ENCODE results near the gene NDST4. TPM values are rescaled to one million over a fixed set of nuclear protein-coding genes. Genes with fewer than 3 reads are reported as not detected.
"Not testable (repeated sequence)": the region's sequence is repeated elsewhere in the genome, so short reads cannot be mapped to it uniquely, and the experiment has no call there.

Gene NDST4
- total RNA-seq, 1 donor from 2014 or later: 1.3 TPM

DNA sequence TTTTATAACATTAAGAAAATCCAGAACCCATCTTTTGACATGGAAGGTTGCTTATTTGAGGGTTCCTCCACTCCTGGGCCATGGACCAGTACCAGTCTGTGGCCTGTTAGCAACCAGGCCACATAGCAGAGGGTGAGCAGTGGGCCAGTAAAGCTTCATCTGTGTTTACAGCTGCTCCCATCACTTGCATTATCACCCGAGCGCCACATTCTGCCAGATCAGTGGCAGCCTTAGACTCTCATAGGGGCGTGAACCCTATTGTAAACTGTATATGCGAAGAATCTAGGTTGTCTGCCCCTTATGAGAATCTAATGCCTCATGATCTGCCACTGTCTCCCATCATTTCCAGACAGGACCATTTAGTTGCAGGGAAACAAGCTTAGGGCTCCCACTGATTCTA is 58.6 kb downstream of the NDST4 start:
- no peak for DNase-seq

DNA sequence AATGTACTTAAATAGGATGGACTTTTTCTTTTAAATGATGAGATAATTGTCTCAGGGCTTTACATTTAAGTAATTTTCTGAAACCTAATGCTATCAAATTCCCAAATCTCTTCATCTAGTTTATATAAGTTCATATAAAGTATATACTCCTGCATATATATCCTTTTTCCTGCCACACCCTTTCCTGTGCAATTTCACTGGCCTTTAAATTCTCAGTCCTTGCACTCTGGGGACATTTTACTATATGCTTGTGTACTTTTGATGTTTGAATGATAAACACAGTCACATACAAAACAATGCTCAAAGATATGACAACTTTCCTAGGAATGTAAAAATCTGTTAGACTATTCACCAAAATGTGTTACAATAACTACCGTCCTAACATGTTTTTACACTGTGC is 60.1 kb downstream of the NDST4 start:
- no peak for DNase-seq

DNA sequence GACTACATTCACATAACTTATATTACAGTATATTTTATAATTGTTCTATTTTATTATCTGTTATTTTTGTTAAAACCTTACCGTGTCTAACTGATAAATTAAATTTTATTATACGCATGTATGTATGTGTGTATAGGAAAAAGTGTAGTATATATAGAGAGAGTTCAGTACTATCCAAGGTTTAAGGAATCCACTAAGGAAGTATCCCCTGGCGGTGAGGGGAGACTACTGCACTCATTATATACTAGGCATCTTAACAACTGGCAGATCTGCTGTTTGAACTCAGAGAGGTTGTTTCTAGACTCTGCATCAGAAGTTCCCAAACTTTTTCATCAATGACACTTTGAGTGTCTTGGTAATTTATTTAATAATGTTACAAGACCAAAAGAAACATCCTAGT is 70.9 kb downstream of the NDST4 start:
- no peak for DNase-seq

DNA sequence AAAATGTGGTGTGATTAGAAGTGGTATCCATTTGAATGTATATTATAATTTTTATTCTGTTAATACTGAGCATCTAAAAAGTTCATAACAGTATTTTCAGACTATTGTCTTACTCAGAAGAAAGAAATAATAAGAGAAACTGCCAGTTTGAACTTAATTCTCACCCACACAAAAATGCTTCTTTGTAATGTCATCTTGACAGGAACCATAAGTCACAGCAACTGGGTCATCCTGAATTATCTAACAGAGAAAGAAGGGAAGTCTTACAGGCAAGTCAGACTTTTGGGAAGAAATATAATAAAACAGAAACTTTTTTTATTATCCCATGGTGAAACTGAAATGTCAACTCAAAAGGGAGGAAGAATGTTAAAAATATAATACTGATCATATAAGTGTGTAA is 83.1 kb downstream of the NDST4 start:
- no peak for DNase-seq

DNA sequence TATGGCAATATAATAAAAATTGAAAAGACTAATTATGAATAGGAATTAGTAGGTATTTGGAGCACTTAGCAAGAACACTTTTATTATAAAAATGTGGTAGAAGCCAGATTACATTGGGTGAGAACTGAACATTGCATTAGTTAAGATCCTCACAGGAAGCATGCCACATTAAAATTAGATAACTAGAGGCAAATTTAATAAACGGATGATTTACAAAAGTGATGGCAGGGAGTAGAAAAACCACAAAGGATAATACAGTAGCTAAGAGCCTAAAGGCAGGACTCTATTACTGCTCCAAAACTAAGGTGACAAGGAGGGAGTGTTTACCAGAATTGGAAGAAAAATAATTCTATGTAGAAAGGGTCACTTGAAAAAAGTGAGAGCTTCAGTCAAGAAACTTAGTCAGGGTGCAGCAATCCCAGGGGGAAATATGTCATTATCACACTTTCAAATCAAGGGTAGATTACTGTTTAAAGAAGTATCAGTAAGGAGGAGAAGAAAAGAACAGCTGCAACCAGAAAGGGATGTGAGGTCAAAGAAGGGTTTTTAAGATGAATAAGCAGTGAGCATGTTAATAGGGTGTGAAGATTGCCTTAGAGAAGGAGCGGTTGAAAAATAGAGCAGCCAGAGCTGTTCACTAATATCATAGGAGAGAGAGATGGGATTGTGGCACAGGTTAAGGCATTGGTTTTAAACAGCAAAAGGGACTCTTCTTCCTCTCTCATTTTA is 84.6 kb downstream of the NDST4 start:
- no peak for DNase-seq

DNA sequence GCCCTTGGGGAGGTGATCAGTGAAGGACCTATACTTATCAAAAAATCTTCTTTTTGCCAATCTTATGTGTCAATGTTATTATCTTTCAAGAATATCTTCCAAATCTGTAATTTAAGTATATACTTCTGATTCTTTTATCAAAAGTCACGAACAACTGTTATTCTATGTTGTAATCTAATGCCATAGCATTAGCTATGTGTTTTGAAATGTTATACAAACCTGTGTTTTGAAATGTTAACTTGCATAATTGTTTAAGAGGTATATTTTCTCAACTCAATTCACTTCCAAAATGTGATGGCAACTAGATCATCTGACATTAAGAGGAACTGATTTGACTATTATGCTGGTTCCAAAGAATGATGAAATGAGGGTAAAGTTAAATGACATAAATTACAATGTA is 113.5 kb downstream of the NDST4 start:
- DNase-seq: no peak

DNA sequence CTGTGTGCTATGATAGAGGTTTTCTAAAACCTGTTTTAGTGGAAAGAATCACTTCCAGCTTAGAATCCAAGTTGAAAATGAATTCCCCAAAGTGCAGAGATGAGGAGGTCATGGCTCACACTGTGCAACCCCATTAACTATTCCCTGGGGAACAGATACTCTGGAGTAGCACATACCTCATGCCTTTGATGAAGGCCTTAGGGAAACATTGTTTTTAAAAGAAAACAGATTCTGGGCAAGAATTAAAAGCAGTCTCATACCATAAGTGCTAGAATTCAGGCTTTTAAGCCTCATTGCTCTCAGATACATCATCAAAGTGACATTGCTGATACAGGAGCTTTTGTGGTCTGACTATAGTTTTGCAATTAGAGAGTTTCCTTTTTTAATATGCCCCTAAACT is 115.1 kb downstream of the NDST4 start:
- no peak for DNase-seq

DNA sequence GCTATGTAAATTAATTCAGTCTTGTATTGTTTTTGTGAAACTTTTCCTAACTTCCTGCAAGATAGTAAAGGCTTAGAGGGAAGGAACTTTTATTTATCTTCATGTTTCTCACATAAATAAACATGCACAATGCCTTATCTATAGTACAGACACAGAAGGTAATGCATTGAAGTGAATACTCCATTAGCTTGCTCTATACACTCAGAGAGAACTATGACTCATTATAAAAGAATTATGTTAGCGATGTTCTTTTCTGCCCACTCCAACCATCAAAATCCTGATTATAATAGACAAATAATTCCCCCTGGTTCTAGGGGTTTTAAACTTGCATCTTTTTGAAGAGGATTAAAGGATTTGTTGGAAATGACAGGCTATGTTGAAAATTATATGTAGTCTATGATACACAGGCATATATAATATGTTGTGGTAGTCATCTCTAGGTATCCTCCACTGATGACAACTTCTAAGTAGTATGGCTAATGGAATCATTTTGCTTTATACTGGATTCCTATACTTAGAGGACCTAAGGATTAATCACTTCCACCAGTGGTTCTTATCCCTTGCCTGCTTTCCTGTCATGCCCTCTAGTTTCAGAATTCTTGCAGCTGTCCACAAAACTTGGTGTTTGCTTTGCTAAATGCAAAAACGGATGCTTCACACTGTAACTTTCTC is 115.7 kb downstream of the NDST4 start:
- DNase-seq: no peak

DNA sequence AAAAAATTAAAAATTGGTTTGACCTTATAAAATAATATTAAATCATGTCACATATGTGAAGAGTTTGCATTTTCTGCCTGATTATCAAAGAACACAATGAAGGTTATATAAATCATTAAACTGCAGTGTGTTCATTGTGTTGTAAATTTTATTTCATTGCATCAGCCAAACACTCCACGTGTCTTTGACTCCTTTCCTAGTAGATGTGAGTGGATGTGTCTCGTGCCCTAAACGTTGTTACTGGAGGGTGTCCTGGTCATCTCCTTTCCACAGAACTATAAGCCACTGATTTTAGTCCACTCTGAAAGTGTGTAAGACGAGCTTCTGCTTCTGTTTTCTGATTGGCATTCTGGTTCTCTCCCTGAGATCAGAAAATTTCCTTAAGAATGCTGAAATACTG is 127.3 kb downstream of the NDST4 start:
- DNase-seq: no peak

DNA sequence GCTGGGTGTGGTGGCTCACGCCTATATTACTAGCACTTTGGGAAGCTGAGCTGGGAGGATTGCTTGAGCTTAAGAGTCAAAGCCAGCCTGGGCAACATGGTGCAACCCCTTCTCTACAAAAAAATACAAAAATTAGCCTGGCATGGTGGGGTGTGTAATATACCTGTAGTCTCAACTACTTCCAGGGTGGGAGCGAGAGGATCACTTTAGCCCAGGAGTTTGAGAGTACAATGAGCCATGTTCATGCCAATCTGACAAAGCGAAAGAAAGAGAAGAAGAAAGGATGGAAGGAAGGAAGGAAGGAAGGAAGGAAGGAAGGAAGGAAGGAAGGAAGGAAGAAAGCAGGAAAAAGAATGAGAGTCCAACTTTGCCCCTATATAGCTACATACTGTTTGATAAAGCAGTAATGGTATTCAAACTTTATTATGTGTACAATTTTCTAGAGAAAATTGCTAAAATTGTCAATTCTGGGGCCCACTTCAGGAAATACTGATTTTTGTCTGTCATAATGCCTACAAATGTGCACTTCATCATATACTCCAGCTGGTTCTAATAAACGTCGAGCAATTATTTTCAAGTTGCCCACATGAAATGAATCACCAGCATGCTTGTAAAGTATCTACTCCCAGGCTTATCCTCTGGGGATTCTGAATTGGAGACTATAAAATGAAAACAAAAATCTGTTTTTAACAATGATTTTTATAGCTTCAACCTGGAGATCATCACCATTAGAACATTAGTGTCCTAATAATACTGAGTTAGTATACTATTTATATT is 132.3 kb downstream of the NDST4 start:
- DNase-seq: no peak

DNA sequence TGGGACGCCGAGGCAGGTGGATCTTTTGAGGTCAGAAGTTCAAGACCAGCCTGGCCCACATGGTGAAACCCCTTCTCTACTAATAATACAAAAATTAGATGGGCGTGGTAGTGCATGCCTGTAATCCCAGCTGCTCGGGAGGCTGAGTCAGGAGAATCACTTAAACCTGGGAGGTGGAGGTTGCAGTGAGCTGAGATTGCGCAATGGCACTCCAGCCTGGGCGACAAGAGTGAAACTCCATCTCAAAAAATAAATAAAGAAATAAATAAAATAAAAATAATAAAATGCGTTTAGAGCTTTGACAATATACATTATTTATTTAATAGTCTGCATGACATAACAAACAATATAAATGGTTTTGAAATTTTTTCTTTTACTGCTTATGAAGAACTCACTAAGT is 133.0 kb downstream of the NDST4 start:
- DNase-seq: not testable (repeated sequence)

DNA sequence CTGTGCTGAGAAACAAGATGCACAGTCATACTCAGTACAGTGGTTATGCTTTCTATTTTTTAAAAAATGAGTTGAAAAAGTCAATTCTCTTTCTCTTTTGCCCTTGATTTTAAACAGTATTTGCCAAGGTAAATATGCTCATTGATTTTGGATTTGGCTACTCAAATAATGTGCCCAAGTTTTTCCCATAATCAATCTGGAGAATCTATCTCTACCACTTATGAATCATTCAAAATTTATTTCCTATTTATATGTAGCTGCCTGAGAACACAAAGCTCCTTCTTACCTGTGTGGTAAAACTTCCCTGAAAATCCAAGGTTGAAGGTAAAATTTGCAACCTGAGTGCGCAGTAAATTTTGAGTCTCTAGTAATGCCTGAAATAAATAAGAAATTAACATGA is 136.5 kb downstream of the NDST4 start:
- DNase-seq: no peak

DNA sequence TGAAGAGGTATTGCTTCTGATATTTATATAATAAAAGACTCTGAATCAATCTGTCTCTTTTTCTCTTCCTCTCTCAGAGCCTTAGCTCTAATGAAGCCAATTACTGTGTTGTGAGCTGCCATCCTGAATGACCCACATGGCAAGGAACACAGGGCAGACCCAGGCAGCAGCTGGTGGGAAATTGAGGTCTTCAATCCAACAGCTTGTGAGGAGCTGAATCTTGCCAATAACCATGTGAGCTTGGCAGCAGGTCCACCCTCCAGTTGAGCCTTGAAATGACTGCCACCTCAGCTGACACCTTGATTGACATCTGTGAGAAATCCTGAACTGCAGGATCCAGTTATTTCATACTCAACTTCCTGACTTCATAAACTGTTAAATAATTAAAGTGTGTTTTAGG is 149.4 kb downstream of the NDST4 start:
- no peak for DNase-seq

DNA sequence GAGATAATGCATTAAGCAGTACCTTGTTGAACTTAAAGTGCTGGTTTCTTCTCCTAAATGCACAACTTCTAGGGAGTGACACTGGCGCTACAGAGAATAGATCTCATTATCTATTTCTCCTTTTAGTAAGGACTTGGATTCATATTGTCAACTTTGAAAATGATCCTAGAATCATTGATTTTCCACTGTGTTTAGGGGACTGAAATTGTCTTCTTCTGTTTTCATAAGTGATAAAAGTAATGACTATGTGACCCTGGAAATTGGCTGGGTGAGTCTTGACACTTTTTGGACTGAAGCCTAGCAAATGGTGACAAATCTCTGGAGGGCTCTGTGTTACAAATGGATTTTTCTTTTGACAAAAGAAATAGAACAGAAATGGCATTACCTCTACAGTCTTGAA is 167.8 kb downstream of the NDST4 start:
- DNase-seq: no peak

DNA sequence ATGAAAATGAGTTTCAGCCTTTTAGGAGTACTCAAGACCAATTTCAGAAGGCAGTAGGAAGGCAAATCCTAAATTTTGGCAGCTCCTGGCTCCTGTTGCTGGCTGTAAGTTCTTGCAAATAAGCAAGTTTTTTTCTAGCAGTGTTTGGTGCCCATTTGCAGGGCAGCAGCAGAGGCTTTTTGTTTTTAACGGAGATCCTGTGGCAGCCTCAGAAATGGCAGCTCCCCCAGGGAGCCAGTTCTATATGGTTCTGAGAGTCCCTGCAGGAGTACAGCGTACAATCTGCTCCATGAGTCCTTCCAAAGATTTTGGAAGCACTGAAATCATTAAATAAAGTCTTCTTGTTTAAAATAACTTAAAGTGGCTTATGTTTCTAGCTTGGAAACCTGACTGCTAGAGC is 171.9 kb downstream of the NDST4 start:
- no peak for DNase-seq

DNA sequence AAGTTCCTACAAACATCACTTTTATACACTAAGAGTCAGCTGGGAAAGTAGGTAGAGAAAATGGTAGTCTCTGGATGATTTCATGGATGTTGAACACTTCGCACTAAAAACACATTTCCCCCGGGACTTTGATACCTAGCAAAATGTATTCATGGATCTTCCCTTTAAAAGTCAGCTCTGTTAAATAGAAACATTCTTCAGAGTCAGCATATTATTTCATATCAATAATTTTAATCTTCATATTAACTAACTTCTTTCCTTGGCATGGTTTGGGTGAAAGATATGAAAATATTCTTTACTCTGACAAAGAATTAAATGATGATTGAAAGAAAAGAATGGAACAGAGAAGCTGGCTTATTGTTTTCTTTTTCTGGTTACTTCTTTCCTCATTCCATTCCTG is 185.5 kb downstream of the NDST4 start:
- DNase-seq: no peak

DNA sequence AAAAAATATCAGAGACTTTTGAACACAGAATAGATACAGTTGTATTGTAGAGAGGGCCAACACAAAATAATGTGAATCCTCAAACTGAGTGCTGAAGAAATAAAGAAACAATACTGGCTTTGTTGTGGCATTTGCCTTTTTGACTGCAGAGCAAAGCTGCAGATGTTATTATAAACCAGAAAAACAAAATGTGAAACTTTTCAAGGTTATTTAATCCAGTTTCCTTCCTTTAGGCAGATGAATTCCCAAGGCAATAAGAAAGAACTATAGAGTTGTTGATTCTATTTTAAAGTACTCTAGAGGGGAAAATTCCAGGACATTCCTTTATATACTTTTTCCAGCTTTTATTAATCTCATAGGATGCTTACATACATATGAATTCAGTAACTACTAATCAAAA is 186.8 kb downstream of the NDST4 start:
- no peak for DNase-seq

DNA sequence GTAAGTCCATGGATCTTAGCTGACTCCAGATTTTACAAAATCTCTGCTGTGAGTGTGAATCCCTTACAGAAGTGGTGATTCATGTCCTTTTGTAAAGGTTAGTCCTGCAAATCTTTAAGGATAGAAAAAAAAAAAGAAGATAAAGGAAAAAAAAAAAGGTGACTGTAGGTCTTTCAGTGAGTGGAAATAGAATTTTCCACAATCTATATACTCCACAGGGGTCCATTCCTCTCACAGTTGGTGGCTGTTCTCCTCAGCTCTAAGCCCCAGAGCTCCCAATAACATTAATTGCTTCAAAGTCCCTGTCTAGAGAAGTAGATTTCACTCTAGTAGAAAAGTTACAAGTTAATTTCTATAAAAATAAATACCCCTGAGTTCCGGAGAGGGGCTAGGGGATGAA is 189.1 kb downstream of the NDST4 start:
- no peak for DNase-seq

DNA sequence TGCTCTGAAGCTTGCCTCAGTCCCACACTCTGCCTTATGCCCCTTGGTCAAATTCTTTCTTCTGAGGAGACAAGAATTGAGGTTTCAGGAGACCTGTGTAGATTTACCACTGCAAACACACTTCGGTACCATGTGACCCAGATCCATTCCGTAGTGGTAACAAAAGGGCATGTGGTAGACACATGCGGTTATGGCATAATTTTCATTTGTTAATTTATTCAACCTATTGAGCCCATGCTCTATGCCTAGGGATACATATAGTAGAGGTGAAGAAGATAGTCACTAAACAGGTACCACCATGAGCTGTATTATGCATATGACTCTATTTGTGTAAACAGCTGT is 190.9 kb downstream of the NDST4 start:
- no peak for DNase-seq

DNA sequence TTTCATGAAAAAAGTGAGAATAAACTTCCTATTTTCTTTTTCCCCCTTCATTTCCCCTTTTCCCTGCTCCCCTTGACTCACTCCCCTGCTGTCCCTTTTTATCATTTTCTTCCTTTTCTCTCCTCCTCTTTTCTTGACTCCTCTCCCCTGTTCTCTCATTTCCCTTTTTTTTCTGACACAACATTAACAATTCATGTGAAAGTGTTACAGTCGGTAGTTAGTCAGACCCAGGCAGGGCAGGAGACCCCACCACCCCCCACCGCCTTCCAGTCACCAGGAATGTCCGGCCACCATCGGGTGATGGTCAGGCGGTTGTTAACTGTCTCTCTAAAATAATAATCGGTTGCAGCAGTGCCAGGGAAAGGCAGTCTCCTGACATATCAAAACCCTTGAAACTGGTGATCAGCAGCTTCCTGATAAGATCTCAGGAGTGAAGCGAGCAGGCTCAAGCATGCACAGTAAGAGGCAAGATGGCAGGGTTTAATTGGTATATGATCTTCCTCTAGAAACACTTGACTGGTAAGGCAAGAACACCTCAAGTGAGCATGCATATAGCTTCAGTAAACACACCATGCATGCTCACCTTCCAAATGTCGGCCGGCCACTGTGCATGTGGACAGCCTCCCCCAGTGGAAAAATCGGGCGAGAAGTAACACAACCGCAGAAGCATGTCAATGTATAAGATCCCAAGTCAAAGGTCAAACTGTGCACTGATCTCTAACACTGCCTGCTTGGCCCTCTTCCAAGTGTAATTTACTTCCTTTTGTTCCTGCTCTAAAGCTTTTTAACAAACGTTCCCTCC is 191.4 kb downstream of the NDST4 start:
- DNase-seq: no peak

DNA sequence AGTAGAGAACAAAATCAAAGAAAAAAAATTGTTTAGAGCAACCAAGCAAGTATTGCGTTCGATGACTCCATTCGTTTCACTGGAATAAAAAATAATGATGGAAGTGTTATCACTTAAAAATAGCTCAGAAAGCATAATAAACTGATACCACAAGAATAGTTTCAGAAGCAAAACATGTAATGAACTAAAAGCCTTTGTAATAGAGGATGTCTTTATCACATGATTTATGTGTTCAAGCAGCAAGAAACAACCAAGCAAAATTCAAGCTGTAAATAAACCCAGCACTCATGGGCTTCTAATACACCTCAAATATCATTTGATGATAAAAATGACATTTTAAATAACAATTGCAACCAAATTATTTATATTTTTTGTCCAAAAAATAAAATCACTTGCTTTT is 192.2 kb downstream of the NDST4 start:
- no peak for DNase-seq

DNA sequence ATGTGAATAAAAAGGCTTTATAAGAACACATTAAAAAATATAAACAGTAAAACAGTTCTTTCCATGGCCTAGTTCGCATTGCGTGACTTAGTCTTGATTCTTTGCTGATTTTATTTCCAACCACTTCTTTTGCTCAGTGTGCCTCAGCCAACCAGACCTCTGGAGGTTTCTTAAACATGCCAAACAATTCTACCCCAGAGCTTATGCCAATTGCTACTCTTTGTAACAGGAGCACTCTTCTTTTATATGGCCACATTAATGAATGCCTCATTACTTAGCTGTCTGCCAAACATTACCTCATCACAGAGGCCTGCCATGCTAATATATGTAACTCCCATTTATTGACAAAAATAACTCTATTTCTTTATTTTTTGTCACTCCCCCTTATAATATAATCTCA is 202.3 kb downstream of the NDST4 start:
- peak; percentile 64 for DNase-seq

DNA sequence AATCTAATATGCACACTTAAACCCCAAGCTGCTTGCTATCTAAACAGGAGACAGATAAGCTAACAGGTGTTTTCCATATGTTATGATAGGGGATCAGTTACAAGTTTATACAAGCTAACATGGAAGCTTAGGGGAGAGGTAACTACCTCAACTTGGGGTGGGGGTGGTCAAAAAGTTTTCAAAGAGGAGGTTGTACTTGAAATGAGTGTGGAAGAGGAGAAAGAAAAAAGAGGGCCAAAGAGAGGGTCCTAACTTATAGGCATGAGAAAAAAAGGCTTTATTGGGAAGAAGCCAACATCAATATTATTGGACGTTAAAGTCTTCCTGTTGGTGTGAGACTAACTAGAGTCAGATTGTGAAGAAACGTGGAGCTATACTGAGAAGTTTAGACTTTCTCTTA is 205.9 kb downstream of the NDST4 start:
- DNase-seq: no peak

All from tongue (tissue), 2 donors.